Activated CD4-positive, alpha-beta T cell treated with anti-CD3 and anti-CD28 coated beads, Interleukin-2, amount 10 ng/mL, durations not matched to agents 24 days and 14 days (primary cell): Measurements from ENCODE around the gene ATAD3A. TPM values are rescaled to one million over a fixed set of nuclear protein-coding genes. Genes with fewer than 3 reads are reported as not detected.
"Not testable (repeated sequence)": the region's sequence is repeated elsewhere in the genome, so short reads cannot be mapped to it uniquely, and the experiment has no call there.

Experiments used
- DNase-seq: peaks from one replicate; pipeline ENCODE4 v3.0.0; 2022
- H3K27ac Mint-ChIP-seq: one replicate; pipeline ENCODE4 v1.8.0; 2022; ENCODE audit warnings: mild to moderate bottlenecking, mixed read lengths
- H3K27me3 Mint-ChIP-seq: one replicate; pipeline ENCODE4 v1.8.0; 2022; ENCODE audit warnings: mixed read lengths
- H3K36me3 Mint-ChIP-seq: one replicate; pipeline ENCODE4 v1.8.0; 2022; ENCODE audit warnings: low read depth, mild to moderate bottlenecking, mixed read lengths
- H3K4me1 Mint-ChIP-seq: one replicate; pipeline ENCODE4 v1.8.0; 2021; ENCODE audit warnings: mixed read lengths
- H3K4me3 Mint-ChIP-seq: one replicate; pipeline ENCODE4 v1.8.0; 2022; ENCODE audit warnings: mild to moderate bottlenecking, moderate library complexity, mixed read lengths
- H3K9me3 Mint-ChIP-seq: one replicate; pipeline ENCODE4 v1.8.0; 2021; ENCODE audit warnings: mixed read lengths
- intact Hi-C: fragments of 100-400 bp; cut with micrococcal nuclease; formaldehyde crosslinking; loops from one replicate; pipeline ENCODE4 v1.15.1; 2023
- total RNA-seq: library from RNA; stranded (reverse); gene quantifications from 2 replicates; pipeline ENCODE4 v1.2.3, GENCODE V29; 2022

Gene ATAD3A
- total RNA-seq, 1 donor from 2014 or later, result 107 TPM

GRCh38 chr1:1554926-1555915 is 43.3 kb downstream of the ATAD3A start:
- H3K27ac Mint-ChIP-seq, result no peak overlapping the region
- no peak overlapping the region for H3K4me3 Mint-ChIP-seq
- no peaks in the 10 kb centered on the region for H3K27me3 Mint-ChIP-seq
- peaks cover 2% of the 10 kb centered on the region for H3K36me3 Mint-ChIP-seq
- peaks cover 2% of the 10 kb centered on the region for H3K4me1 Mint-ChIP-seq
- intact Hi-C loops, result no loop called here
- no peaks in the 10 kb centered on the region for H3K9me3 Mint-ChIP-seq
- DNase-seq, result no peak

- Mint-ChIP-seq H3K4me3 (no peak overlapping the region), H3K4me1 (peaks cover 2% of the 10 kb centered on the region), H3K36me3 (peaks cover 11% of the 10 kb centered on the region), H3K27me3 (no peaks in the 10 kb centered on the region), H3K27ac (no peak overlapping the region), H3K9me3 (no peaks in the 10 kb centered on the region)
- intact Hi-C loops, result no loop called here
- no peak for DNase-seq
Observed at GRCh38 chr1:1556505-1556904, 44.5 kb downstream of the ATAD3A start.

- H3K36me3 Mint-ChIP-seq, result peaks cover 15% of the 10 kb centered on the region
- H3K4me3 Mint-ChIP-seq, H3K27me3 Mint-ChIP-seq, H3K4me1 Mint-ChIP-seq, DNase-seq, H3K27ac Mint-ChIP-seq, intact Hi-C loops, H3K9me3 Mint-ChIP-seq: not testable (repeated sequence)
Observed at GRCh38 chr1:1556961-1557360, 45.0 kb downstream of the ATAD3A start.

- H3K4me3 Mint-ChIP-seq, H3K27me3 Mint-ChIP-seq, H3K4me1 Mint-ChIP-seq, DNase-seq, H3K27ac Mint-ChIP-seq, intact Hi-C loops, H3K9me3 Mint-ChIP-seq: not testable (repeated sequence)
- peaks cover 19% of the 10 kb centered on the region for H3K36me3 Mint-ChIP-seq
Observed at GRCh38 chr1:1557688-1558087, 45.7 kb downstream of the ATAD3A start.

- Mint-ChIP-seq H3K27me3 (no peaks in the 10 kb centered on the region), H3K27ac (no peak overlapping the region), H3K4me1 (peaks cover 2% of the 10 kb centered on the region), H3K9me3 (no peaks in the 10 kb centered on the region), H3K36me3 (peaks cover 21% of the 10 kb centered on the region), H3K4me3 (no peak overlapping the region)
- no peak for DNase-seq
- intact Hi-C loops, result no loop called here
Observed at GRCh38 chr1:1558591-1558990, 46.6 kb downstream of the ATAD3A start.

- intact Hi-C loops, result no loop called here
- Mint-ChIP-seq H3K9me3 (no peaks in the 10 kb centered on the region), H3K4me1 (peaks cover 2% of the 10 kb centered on the region), H3K36me3 (peaks cover 26% of the 10 kb centered on the region), H3K27ac (no peak overlapping the region), H3K4me3 (no peak overlapping the region), H3K27me3 (no peaks in the 10 kb centered on the region)
- no peak for DNase-seq
Observed at GRCh38 chr1:1559066-1559465, 47.1 kb downstream of the ATAD3A start.

- intact Hi-C loops, result no loop called here
- Mint-ChIP-seq H3K9me3 (no peaks in the 10 kb centered on the region), H3K36me3 (peaks cover 37% of the 10 kb centered on the region), H3K4me1 (peaks cover 2% of the 10 kb centered on the region), H3K27me3 (no peaks in the 10 kb centered on the region), H3K27ac (no peak overlapping the region), H3K4me3 (no peak overlapping the region)
- DNase-seq, result no peak
Observed at GRCh38 chr1:1560178-1560577, 48.2 kb downstream of the ATAD3A start.

- H3K36me3 Mint-ChIP-seq, result peaks cover 49% of the 10 kb centered on the region
- DNase-seq, result no peak
- H3K9me3 Mint-ChIP-seq, result no peaks in the 10 kb centered on the region
- H3K4me3 Mint-ChIP-seq, result no peak overlapping the region
- H3K27ac Mint-ChIP-seq, result no peak overlapping the region
- intact Hi-C loops, result no loop called here
- H3K27me3 Mint-ChIP-seq, result no peaks in the 10 kb centered on the region
- H3K4me1 Mint-ChIP-seq, result peaks cover 4% of the 10 kb centered on the region
Observed at GRCh38 chr1:1561801-1562470, 50.0 kb downstream of the ATAD3A start.

GRCh38 chr1:1562556-1563195 is 50.7 kb downstream of the ATAD3A start:
- Mint-ChIP-seq H3K36me3 (peaks cover 55% of the 10 kb centered on the region), H3K27ac (no peak overlapping the region), H3K27me3 (no peaks in the 10 kb centered on the region), H3K9me3 (no peaks in the 10 kb centered on the region), H3K4me1 (peaks cover 9% of the 10 kb centered on the region), H3K4me3 (no peak overlapping the region)
- intact Hi-C loops, result no loop called here
- DNase-seq, result no peak

GRCh38 chr1:1563688-1564087 is 51.7 kb downstream of the ATAD3A start:
- peaks cover 8% of the 10 kb centered on the region for H3K4me1 Mint-ChIP-seq
- H3K27me3 Mint-ChIP-seq, result no peaks in the 10 kb centered on the region
- H3K36me3 Mint-ChIP-seq, result peaks cover 53% of the 10 kb centered on the region
- H3K9me3 Mint-ChIP-seq, result no peaks in the 10 kb centered on the region
- no peak overlapping the region for H3K4me3 Mint-ChIP-seq
- intact Hi-C loops, result no loop called here
- no peak overlapping the region for H3K27ac Mint-ChIP-seq
- no peak for DNase-seq

- Mint-ChIP-seq H3K27ac (no peak overlapping the region), H3K9me3 (no peaks in the 10 kb centered on the region), H3K27me3 (no peaks in the 10 kb centered on the region), H3K4me1 (peaks cover 9% of the 10 kb centered on the region), H3K4me3 (no peak overlapping the region), H3K36me3 (peaks cover 52% of the 10 kb centered on the region)
- intact Hi-C loops, result no loop called here
- no peak for DNase-seq
Observed at GRCh38 chr1:1564268-1564667, 52.3 kb downstream of the ATAD3A start.

GRCh38 chr1:1565340-1565739 is 53.4 kb downstream of the ATAD3A start:
- Mint-ChIP-seq H3K9me3 (no peaks in the 10 kb centered on the region), H3K27me3 (no peaks in the 10 kb centered on the region), H3K36me3 (peaks cover 55% of the 10 kb centered on the region)

GRCh38 chr1:1567152-1567875 is 55.4 kb downstream of the ATAD3A start:
- peaks cover 45% of the 10 kb centered on the region for H3K36me3 Mint-ChIP-seq
- H3K9me3 Mint-ChIP-seq, result no peaks in the 10 kb centered on the region
- intact Hi-C loops, result no loop called here
- peaks cover 23% of the 10 kb centered on the region for H3K4me1 Mint-ChIP-seq
- no peak overlapping the region for H3K27ac Mint-ChIP-seq
- H3K4me3 Mint-ChIP-seq, result no peak overlapping the region
- no peak for DNase-seq
- no peaks in the 10 kb centered on the region for H3K27me3 Mint-ChIP-seq

More at GRCh38 chr1:1565340-1565739, 53.4 kb downstream of the ATAD3A start:
- H3K27ac Mint-ChIP-seq, result no peak overlapping the region
- no peak overlapping the region for H3K4me3 Mint-ChIP-seq
- peaks cover 17% of the 10 kb centered on the region for H3K4me1 Mint-ChIP-seq
- no peak for DNase-seq
- intact Hi-C loops, result no loop called here
